Parathyroid adenoma (tissue), 2 donors: Measurements from ENCODE around the gene CAPN8.

Source experiments
- H2AFZ ChIP-seq: fragments of 300-600 bp; sonication (generic); one replicate; pipeline ENCODE4 v1.7.0; 2017; ENCODE audit warnings: antibody characterized with exemption, mild to moderate bottlenecking
- H3K27ac ChIP-seq: fragments of 300-600 bp; sonication (generic); one replicate; pipeline ENCODE4 v1.7.0; 2017
- H3K27me3 ChIP-seq: fragments of 300-600 bp; sonication (generic); one replicate; pipeline ENCODE4 v1.7.0; 2017; ENCODE audit warnings: low read length; ENCODE audit not compliant: control insufficient read depth, insufficient read depth
- H3K36me3 ChIP-seq: fragments of 300-600 bp; sonication (generic); one replicate; pipeline ENCODE4 v1.7.0; 2017; ENCODE audit warnings: low read length; ENCODE audit not compliant: control insufficient read depth, insufficient read depth
- H3K4me1 ChIP-seq: fragments of 300-600 bp; sonication (generic); one replicate; pipeline ENCODE4 v1.7.0; 2017; ENCODE audit warnings: control low read depth
- H3K4me2 ChIP-seq: fragments of 300-600 bp; sonication (generic); one replicate; pipeline ENCODE4 v1.7.0; 2017; ENCODE audit warnings: low read length
- H3K4me3 ChIP-seq: fragments of 300-600 bp; sonication (generic); one replicate; pipeline ENCODE4 v1.7.0; 2017; ENCODE audit warnings: low read depth, low read length
- H3K79me2 ChIP-seq: fragments of 300-600 bp; sonication (generic); one replicate; pipeline ENCODE4 v1.7.0; 2017; ENCODE audit warnings: control low read depth
- H3K9ac ChIP-seq: fragments of 300-600 bp; sonication (generic); one replicate; pipeline ENCODE4 v1.7.0; 2017; ENCODE audit warnings: mild to moderate bottlenecking
- H3K9me3 ChIP-seq: fragments of 300-600 bp; sonication (generic); one replicate; pipeline ENCODE4 v1.7.0; 2017; ENCODE audit warnings: low read length; ENCODE audit not compliant: control insufficient read depth
- CTCF ChIP-seq: fragments of 300-600 bp; sonication (generic); IDR thresholded peaks from one replicate; pipeline ENCODE4 v1.7.0; 2017; ENCODE audit warnings: antibody characterized with exemption, mild to moderate bottlenecking
- donor health status: primary hyperparathyroidism.

Gene CAPN8

GRCh38 chr1:223710179-223711133, 45.0 kb upstream of the CAPN8 start:
- Histone ChIP-seq H2AFZ (no peak overlapping the region), H3K4me1 (peaks cover 16% of the 10 kb centered on the region), H3K4me2 (no peak overlapping the region), H3K27me3 (no peaks in the 10 kb centered on the region), H3K27ac (no peak overlapping the region), H3K4me3 (no peak overlapping the region), H3K9ac (no peak overlapping the region), H3K9me3 (no peaks in the 10 kb centered on the region), H3K36me3 (no peaks in the 10 kb centered on the region), H3K79me2 (no peaks in the 10 kb centered on the region)
- TF ChIP-seq CTCF, result no peak

GRCh38 chr1:223709598-223709997, 44.1 kb upstream of the CAPN8 start:
- Histone ChIP-seq H3K4me2 (no peak overlapping the region), H3K4me3 (no peak overlapping the region), H2AFZ (no peak overlapping the region), H3K36me3 (no peaks in the 10 kb centered on the region), H3K79me2 (no peaks in the 10 kb centered on the region), H3K9ac (no peak overlapping the region), H3K27me3 (no peaks in the 10 kb centered on the region), H3K27ac (no peak overlapping the region), H3K4me1 (peaks cover 19% of the 10 kb centered on the region), H3K9me3 (no peaks in the 10 kb centered on the region)
- no peak for TF ChIP-seq CTCF

GRCh38 chr1:223708651-223709268, 43.3 kb upstream of the CAPN8 start:
- no peak overlapping the region for H3K9ac ChIP-seq
- no peak for TF ChIP-seq CTCF
- no peak overlapping the region for H3K4me2 ChIP-seq
- H3K9me3 ChIP-seq, result no peaks in the 10 kb centered on the region
- H3K4me1 ChIP-seq, result peaks cover 23% of the 10 kb centered on the region
- no peak overlapping the region for H3K27ac ChIP-seq
- H3K36me3 ChIP-seq, result no peaks in the 10 kb centered on the region
- no peaks in the 10 kb centered on the region for H3K79me2 ChIP-seq
- H2AFZ ChIP-seq, result no peak overlapping the region
- no peak overlapping the region for H3K4me3 ChIP-seq
- no peaks in the 10 kb centered on the region for H3K27me3 ChIP-seq

GRCh38 chr1:223708001-223708359, 42.5 kb upstream of the CAPN8 start:
- H3K79me2 ChIP-seq, result no peaks in the 10 kb centered on the region
- peak overlapping the region; percentile 42 for H2AFZ ChIP-seq
- TF ChIP-seq CTCF, result no peak
- H3K9ac ChIP-seq, result no peak overlapping the region
- peak overlapping the region; percentile 24 for H3K4me2 ChIP-seq
- no peaks in the 10 kb centered on the region for H3K36me3 ChIP-seq
- H3K4me3 ChIP-seq, result no peak overlapping the region
- peak overlapping the region; percentile 81 for H3K27ac ChIP-seq
- no peaks in the 10 kb centered on the region for H3K27me3 ChIP-seq
- H3K4me1 ChIP-seq, result peaks cover 26% of the 10 kb centered on the region
- H3K9me3 ChIP-seq, result no peaks in the 10 kb centered on the region
